D721Med (cell line): ENCODE measurements around the gene PPHLN1.

Experiments
- DNase-seq: peaks from one replicate; pipeline ENCODE4 v3.0.0; 2011; ENCODE audit warnings: low spot score; ENCODE audit not compliant: insufficient read length
- FAIRE-seq: peaks from 2 replicates; lab custom pipeline; 2011; peaks lifted over from hg19 to GRCh38; lab: Jason Lieb, UNC
- CTCF ChIP-seq: IDR thresholded peaks from 2 replicates; pipeline ENCODE4 v1.5.1; 2012; ENCODE audit warnings: mild to moderate bottlenecking, control low read depth; ENCODE audit not compliant: insufficient read depth; ENCODE audit errors: missing control alignments

PPHLN1 gene

GRCh38 chr12:42481368-42481767 lies 155.4 kb downstream of the PPHLN1 start:
- FAIRE-seq: no peak
- no peak for DNase-seq
- TF ChIP-seq CTCF: no peak

GRCh38 chr12:42482041-42482747 lies 156.2 kb downstream of the PPHLN1 start:
- TF ChIP-seq CTCF: no peak
- DNase-seq: no peak
- FAIRE-seq: no peak

- DNase-seq (peak; percentile 57), FAIRE-seq (no peak)
- peak; percentile 73 for TF ChIP-seq CTCF
These were observed 157.0 kb downstream of the PPHLN1 start for GRCh38 chr12:42482748-42483520.

- FAIRE-seq: no peak
- TF ChIP-seq CTCF: no peak
- DNase-seq: no peak
These were observed 157.5 kb downstream of the PPHLN1 start for GRCh38 chr12:42483521-42483790.

GRCh38 chr12:42484996-42485395 lies 159.0 kb downstream of the PPHLN1 start:
- TF ChIP-seq CTCF: no peak
- no peak for FAIRE-seq
- DNase-seq: no peak

GRCh38 chr12:42485823-42486222 lies 159.9 kb downstream of the PPHLN1 start:
- TF ChIP-seq CTCF: no peak
- FAIRE-seq (no peak), DNase-seq (no peak)

GRCh38 chr12:42486407-42486806 lies 160.4 kb downstream of the PPHLN1 start:
- TF ChIP-seq CTCF: no peak
- FAIRE-seq: no peak
- no peak for DNase-seq
